Testis (tissue), 2 donors: ENCODE data around the gene KLHDC10.

ENCODE experiments used
- POLR2A ChIP-seq: fragments of 450-650 bp; IDR thresholded peaks from one replicate; pipeline ENCODE4 v1.6.1; 2017; ENCODE audit warnings: antibody characterized with exemption, mild to moderate bottlenecking, moderate library complexity
- TF ChIP-seq, protein P1 (sequence below), 3 experiments: fragments of 450-650 bp in 2 of 3; fragments of 200-600 bp in 1 of 3; sonication (generic) in 1 of 3; IDR thresholded peaks; one replicate each; pipeline ENCODE4 v1.5.1; 2016 to 2019; ENCODE audit warnings: antibody characterized with exemption in 3 of 3, mild to moderate bottlenecking in 2 of 3, moderate library complexity in 1 of 3

DNA sequence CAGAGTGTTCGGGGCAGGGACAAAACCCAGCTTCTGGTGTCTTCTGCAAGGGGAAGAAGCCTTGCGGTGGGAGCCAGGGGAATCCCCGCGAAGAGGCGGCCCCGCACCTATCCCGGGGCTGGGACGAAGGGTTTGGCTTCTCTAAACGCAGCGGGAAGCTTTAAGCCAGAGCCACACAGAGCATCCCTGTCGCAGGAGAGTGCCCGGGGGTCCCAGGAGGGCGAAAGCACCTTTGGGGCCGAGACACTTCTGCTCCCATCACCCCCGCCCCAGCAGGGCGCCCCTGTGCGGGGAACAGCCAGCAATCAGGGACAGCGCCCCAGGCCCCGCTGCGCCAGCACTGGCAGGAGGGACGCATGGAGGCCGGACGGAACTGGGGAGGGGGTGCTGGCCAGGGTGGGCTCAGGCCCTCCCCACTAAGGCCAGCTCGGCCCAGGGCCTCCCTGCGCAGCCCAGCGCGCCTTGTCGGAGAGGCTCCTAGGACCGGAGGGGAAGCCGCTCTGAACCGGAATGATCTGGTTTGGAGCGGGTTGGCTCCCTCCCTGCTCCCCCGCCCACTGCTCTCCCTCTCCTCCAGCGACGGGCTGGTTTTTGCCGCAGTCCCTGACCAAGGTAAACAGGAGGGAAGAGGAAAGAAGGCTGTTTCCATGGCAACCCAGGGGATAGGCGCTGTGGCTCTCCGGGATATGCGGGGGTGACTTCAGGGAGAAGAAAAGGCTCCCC lies 71.0 kb downstream of the KLHDC10 start:
- TF ChIP-seq, protein P1, sequence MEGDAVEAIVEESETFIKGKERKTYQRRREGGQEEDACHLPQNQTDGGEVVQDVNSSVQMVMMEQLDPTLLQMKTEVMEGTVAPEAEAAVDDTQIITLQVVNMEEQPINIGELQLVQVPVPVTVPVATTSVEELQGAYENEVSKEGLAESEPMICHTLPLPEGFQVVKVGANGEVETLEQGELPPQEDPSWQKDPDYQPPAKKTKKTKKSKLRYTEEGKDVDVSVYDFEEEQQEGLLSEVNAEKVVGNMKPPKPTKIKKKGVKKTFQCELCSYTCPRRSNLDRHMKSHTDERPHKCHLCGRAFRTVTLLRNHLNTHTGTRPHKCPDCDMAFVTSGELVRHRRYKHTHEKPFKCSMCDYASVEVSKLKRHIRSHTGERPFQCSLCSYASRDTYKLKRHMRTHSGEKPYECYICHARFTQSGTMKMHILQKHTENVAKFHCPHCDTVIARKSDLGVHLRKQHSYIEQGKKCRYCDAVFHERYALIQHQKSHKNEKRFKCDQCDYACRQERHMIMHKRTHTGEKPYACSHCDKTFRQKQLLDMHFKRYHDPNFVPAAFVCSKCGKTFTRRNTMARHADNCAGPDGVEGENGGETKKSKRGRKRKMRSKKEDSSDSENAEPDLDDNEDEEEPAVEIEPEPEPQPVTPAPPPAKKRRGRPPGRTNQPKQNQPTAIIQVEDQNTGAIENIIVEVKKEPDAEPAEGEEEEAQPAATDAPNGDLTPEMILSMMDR (IDR thresholded peaks at IDR 0.05): no peak
- no peak for TF ChIP-seq POLR2A
